Activated T-cell treated with anti-CD3 and anti-CD28 coated beads for 1 hour (primary cell): ENCODE data around the gene MARK1.

Source experiments
- DNase-seq: peaks from one replicate; pipeline ENCODE4 v3.0.0-alpha.2; 2020; ENCODE audit warnings: low read depth

Gene MARK1

GRCh38 chr1:220691053-220691684 is 163.2 kb downstream of the MARK1 start:
- no peak for DNase-seq

GRCh38 chr1:220692436-220693228 is 164.7 kb downstream of the MARK1 start:
- DNase-seq = no peak

- DNase-seq = no peak
These were observed 167.0 kb downstream of the MARK1 start for GRCh38 chr1:220694866-220695382.

GRCh38 chr1:220695426-220695825 is 167.5 kb downstream of the MARK1 start:
- no peak for DNase-seq

- DNase-seq = no peak
These were observed 168.4 kb downstream of the MARK1 start for GRCh38 chr1:220696226-220696862.

- no peak for DNase-seq
These were observed 168.9 kb downstream of the MARK1 start for GRCh38 chr1:220696863-220697231.

GRCh38 chr1:220697326-220697725 is 169.4 kb downstream of the MARK1 start:
- DNase-seq = no peak

GRCh38 chr1:220698607-220699016 is 170.7 kb downstream of the MARK1 start:
- DNase-seq = no peak

GRCh38 chr1:220699044-220699443 is 171.1 kb downstream of the MARK1 start:
- no peak for DNase-seq

- DNase-seq = no peak
These were observed 172.7 kb downstream of the MARK1 start for GRCh38 chr1:220700556-220701179.

GRCh38 chr1:220701974-220702373 is 174.0 kb downstream of the MARK1 start:
- DNase-seq = no peak

GRCh38 chr1:220702733-220703270 is 174.9 kb downstream of the MARK1 start:
- DNase-seq = no peak

- no peak for DNase-seq
These were observed 175.4 kb downstream of the MARK1 start for GRCh38 chr1:220703305-220703704.

- no peak for DNase-seq
These were observed 177.8 kb downstream of the MARK1 start for GRCh38 chr1:220705782-220706181.

- no peak for DNase-seq
These were observed 178.5 kb downstream of the MARK1 start for GRCh38 chr1:220706480-220706879.

- DNase-seq = no peak
These were observed 179.2 kb downstream of the MARK1 start for GRCh38 chr1:220707160-220707559.

GRCh38 chr1:220708244-220708643 is 180.3 kb downstream of the MARK1 start:
- no peak for DNase-seq

- no peak for DNase-seq
These were observed 181.2 kb downstream of the MARK1 start for GRCh38 chr1:220708936-220709801.

- no peak for DNase-seq
These were observed 182.4 kb downstream of the MARK1 start for GRCh38 chr1:220710333-220710732.

GRCh38 chr1:220711056-220711809 is 183.3 kb downstream of the MARK1 start:
- DNase-seq = no peak
